Activated gamma-delta T cell treated with anti-CD3 and anti-CD28 coated beads, Interleukin-2, amount 50 U/mL, for 16 hours (primary cell): ENCODE measurements around the gene CTTNBP2.
"Not testable (repeated sequence)": the region's sequence is repeated elsewhere in the genome, so short reads cannot be mapped to it uniquely, and the experiment has no call there.

Source experiments
- DNase-seq: peaks from one replicate; pipeline ENCODE4 v3.0.0-alpha.2; 2020; ENCODE audit warnings: low read depth

Gene CTTNBP2

GRCh38 chr7:117741962-117742361 is 131.3 kb downstream of the CTTNBP2 start:
- DNase-seq = no peak

GRCh38 chr7:117739085-117739484 is 134.2 kb downstream of the CTTNBP2 start:
- no peak for DNase-seq

GRCh38 chr7:117737926-117738325 is 135.3 kb downstream of the CTTNBP2 start:
- DNase-seq = no peak

- no peak for DNase-seq
These were observed 141.8 kb downstream of the CTTNBP2 start for GRCh38 chr7:117731455-117731854.

- no peak for DNase-seq
These were observed 142.9 kb downstream of the CTTNBP2 start for GRCh38 chr7:117730390-117730789.

GRCh38 chr7:117728890-117729624 is 144.2 kb downstream of the CTTNBP2 start:
- DNase-seq = no peak

GRCh38 chr7:117724898-117725297 is 148.3 kb downstream of the CTTNBP2 start:
- no peak for DNase-seq

GRCh38 chr7:117719377-117719776 is 153.9 kb downstream of the CTTNBP2 start:
- DNase-seq = no peak

GRCh38 chr7:117718116-117718835 is 155.0 kb downstream of the CTTNBP2 start:
- no peak for DNase-seq

GRCh38 chr7:117717357-117717756 is 155.9 kb downstream of the CTTNBP2 start:
- DNase-seq = no peak

GRCh38 chr7:117716707-117717299 is 156.4 kb downstream of the CTTNBP2 start:
- DNase-seq = no peak

- DNase-seq = no peak
These were observed 157.3 kb downstream of the CTTNBP2 start for GRCh38 chr7:117715784-117716445.

GRCh38 chr7:117711556-117711955 is 161.7 kb downstream of the CTTNBP2 start:
- no peak for DNase-seq

- DNase-seq = not testable (repeated sequence)
These were observed 165.1 kb downstream of the CTTNBP2 start for GRCh38 chr7:117708173-117708572.

- no peak for DNase-seq
These were observed 166.2 kb downstream of the CTTNBP2 start for GRCh38 chr7:117707080-117707479.

GRCh38 chr7:117706210-117706609 is 167.0 kb downstream of the CTTNBP2 start:
- no peak for DNase-seq

- no peak for DNase-seq
These were observed 167.6 kb downstream of the CTTNBP2 start for GRCh38 chr7:117705630-117706029.

- DNase-seq = no peak
These were observed 169.2 kb downstream of the CTTNBP2 start for GRCh38 chr7:117704063-117704462.

GRCh38 chr7:117698018-117698417 is 175.2 kb downstream of the CTTNBP2 start:
- no peak for DNase-seq

GRCh38 chr7:117692338-117692737 is 180.9 kb downstream of the CTTNBP2 start:
- no peak for DNase-seq

- DNase-seq = no peak
These were observed 183.1 kb downstream of the CTTNBP2 start for GRCh38 chr7:117690147-117690546.

GRCh38 chr7:117689406-117689805 is 183.8 kb downstream of the CTTNBP2 start:
- DNase-seq = no peak

GRCh38 chr7:117688126-117688525 is 185.1 kb downstream of the CTTNBP2 start:
- no peak for DNase-seq
